Measurements from ENCODE around the gene CDH23.

CDH23 gene

DNA sequence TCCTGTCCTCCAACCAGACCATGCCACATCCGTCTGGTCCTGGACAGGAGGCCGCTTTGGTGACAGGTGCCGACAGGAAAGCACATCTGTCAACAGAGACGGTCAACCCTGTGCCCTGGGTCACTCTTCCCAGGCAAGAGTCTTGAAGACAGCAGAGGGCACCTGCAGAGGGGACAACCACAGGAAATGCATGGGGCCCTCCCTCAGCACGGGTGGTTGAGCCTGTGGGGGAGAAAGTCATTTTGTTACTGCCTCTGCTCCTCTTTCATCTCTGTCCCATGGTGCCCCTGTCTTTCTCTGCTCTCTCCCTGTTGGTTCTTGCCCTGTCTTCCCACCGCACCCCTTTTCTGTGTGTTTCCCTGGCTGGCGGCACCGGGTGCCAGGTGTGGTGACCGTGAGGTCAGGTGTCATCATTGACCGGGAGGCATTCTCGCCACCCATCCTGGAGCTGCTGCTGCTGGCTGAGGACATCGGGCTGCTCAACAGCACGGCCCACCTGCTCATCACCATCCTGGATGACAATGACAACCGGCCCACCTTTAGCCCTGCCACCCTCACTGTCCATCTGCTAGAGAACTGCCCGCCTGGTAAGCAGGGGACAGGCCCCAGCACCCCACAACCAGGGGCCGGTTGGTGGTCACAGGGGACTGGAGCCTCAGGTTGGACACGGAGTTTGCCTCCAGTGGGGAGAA, 394.2 kb downstream of the CDH23 start:
- no peak overlapping the region for H3K4me3 ChIP-seq (ENCODE audit: insufficient read length, low read depth)
- TF ChIP-seq YY1 (IDR thresholded peaks at IDR 0.05; ENCODE audit: insufficient read depth, insufficient read length) (no peak), SUZ12 (IDR thresholded peaks at IDR 0.05; ENCODE audit: extremely low read depth, insufficient read depth, insufficient read length) (no peak), ZNF274 (IDR thresholded peaks at IDR 0.05; ENCODE audit: low read depth, low read length) (no peak)
- no peaks in the 10 kb centered on the region for H3K36me3 ChIP-seq (ENCODE audit: insufficient read depth, insufficient read length, low read length)
- H3K27me3 ChIP-seq (ENCODE audit: insufficient read depth, insufficient read length): peaks cover 19% of the 10 kb centered on the region
- no peaks in the 10 kb centered on the region for H3K4me1 ChIP-seq (ENCODE audit: insufficient read depth, insufficient read length)
- H3K9me3 ChIP-seq (ENCODE audit: insufficient read depth, low read length): no peaks in the 10 kb centered on the region
- no peak for DNase-seq (ENCODE audit: low read depth, low spot score)
- no peak overlapping the region for H3K9ac ChIP-seq (ENCODE audit: insufficient read length, low read depth)

GRCh38 chr10:71795248-71795647, 398.5 kb downstream of the CDH23 start:
- Histone ChIP-seq H3K4me1 (ENCODE audit: insufficient read depth, insufficient read length) (no peaks in the 10 kb centered on the region), H3K9me3 (ENCODE audit: insufficient read depth, low read length) (no peaks in the 10 kb centered on the region), H3K9ac (ENCODE audit: insufficient read length, low read depth) (no peak overlapping the region), H3K4me3 (ENCODE audit: insufficient read length, low read depth) (no peak overlapping the region), H3K27me3 (ENCODE audit: insufficient read depth, insufficient read length) (peaks cover 19% of the 10 kb centered on the region), H3K36me3 (ENCODE audit: insufficient read depth, insufficient read length, low read length) (no peaks in the 10 kb centered on the region)
- no peak for DNase-seq (ENCODE audit: low read depth, low spot score)
- TF ChIP-seq YY1 (IDR thresholded peaks at IDR 0.05; ENCODE audit: insufficient read depth, insufficient read length) (no peak), ZNF274 (IDR thresholded peaks at IDR 0.05; ENCODE audit: low read depth, low read length) (no peak), SUZ12 (IDR thresholded peaks at IDR 0.05; ENCODE audit: extremely low read depth, insufficient read depth, insufficient read length) (no peak)

DNA sequence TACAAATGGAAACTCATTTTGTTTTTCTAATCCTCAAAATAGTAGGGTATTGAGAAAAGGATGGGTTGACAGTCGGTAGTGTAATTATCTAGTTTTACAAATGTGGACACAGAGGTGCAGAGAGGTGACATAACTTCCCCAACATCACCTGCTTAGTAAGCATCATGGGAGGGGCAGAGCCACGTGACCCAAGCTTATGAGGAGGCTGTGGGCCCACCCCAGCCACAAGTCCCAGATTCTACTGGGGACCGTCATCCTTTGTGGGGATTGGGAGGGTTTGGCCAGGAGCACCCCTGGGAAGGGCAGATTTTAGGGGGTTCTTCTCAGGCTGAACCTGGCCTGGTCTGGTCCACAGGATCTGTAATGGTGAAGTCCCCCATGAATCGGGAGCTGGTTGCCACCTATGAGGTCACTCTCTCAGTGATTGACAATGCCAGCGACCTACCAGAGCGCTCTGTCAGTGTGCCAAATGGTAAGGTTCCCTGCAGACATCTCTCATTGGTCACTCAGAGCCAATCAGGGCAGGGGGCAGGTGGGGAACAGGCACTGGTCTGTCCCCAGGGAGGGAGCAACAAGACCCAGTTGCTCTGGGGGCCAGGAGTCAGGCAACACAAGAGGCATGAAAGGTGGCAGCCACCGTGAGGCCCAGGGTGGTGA, 400.2 kb downstream of the CDH23 start:
- TF ChIP-seq ZNF274 (IDR thresholded peaks at IDR 0.05; ENCODE audit: low read depth, low read length) (no peak), SUZ12 (IDR thresholded peaks at IDR 0.05; ENCODE audit: extremely low read depth, insufficient read depth, insufficient read length) (no peak), YY1 (IDR thresholded peaks at IDR 0.05; ENCODE audit: insufficient read depth, insufficient read length) (no peak)
- DNase-seq (ENCODE audit: low read depth, low spot score): no peak
- no peak overlapping the region for H3K4me3 ChIP-seq (ENCODE audit: insufficient read length, low read depth)
- no peak overlapping the region for H3K9ac ChIP-seq (ENCODE audit: insufficient read length, low read depth)
- peaks cover 19% of the 10 kb centered on the region for H3K27me3 ChIP-seq (ENCODE audit: insufficient read depth, insufficient read length)
- H3K9me3 ChIP-seq (ENCODE audit: insufficient read depth, low read length): no peaks in the 10 kb centered on the region
- H3K4me1 ChIP-seq (ENCODE audit: insufficient read depth, insufficient read length): no peaks in the 10 kb centered on the region
- no peaks in the 10 kb centered on the region for H3K36me3 ChIP-seq (ENCODE audit: insufficient read depth, insufficient read length, low read length)

DNA sequence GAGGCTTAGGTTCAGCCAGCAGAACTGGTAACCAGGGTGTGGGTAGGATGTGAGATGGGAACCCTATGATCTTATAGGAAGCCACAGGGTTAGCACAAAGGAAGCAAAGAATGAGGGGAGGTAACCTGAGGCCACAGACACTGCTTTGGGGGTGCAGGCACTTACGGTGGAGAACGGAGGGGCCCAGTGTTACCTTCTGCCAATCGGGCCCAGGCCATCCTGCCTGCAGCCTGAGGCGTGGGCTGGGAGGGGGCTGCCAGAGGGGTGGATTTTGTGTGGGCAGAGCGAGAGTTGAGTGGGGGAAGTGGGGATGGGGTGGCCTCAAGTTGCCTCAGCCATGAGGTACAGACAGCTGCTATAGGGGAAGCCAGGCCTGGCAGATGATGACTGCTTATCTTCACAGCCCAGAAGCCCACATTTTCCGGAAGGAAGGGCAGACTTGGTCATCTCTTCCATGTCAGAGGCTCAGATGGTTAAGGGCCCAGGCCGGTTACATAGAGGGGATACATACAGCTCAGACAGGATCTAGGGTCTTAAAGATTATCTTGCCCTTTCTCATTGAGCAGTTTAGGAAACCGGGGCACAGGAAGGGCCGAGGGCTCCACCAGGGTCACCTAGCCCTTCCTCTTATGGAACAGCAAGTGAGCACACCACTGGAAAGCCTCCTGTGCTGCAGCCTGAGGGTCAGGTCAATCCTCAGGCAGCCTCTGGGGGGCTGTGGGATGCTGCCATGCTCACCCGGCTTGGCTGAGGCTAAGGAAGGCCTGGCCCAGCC, 401.0 kb downstream of the CDH23 start:
- Histone ChIP-seq H3K36me3 (ENCODE audit: insufficient read depth, insufficient read length, low read length) (no peaks in the 10 kb centered on the region), H3K9me3 (ENCODE audit: insufficient read depth, low read length) (no peaks in the 10 kb centered on the region), H3K4me3 (ENCODE audit: insufficient read length, low read depth) (no peak overlapping the region), H3K27me3 (ENCODE audit: insufficient read depth, insufficient read length) (peaks cover 19% of the 10 kb centered on the region), H3K9ac (ENCODE audit: insufficient read length, low read depth) (no peak overlapping the region), H3K4me1 (ENCODE audit: insufficient read depth, insufficient read length) (no peaks in the 10 kb centered on the region)
- no peak for DNase-seq (ENCODE audit: low read depth, low spot score)
- TF ChIP-seq YY1 (IDR thresholded peaks at IDR 0.05; ENCODE audit: insufficient read depth, insufficient read length): no peak
- no peak for TF ChIP-seq SUZ12 (IDR thresholded peaks at IDR 0.05; ENCODE audit: extremely low read depth, insufficient read depth, insufficient read length)
- no peak for TF ChIP-seq ZNF274 (IDR thresholded peaks at IDR 0.05; ENCODE audit: low read depth, low read length)

- no peak for TF ChIP-seq ZNF274 (IDR thresholded peaks at IDR 0.05; ENCODE audit: low read depth, low read length)
- TF ChIP-seq YY1 (IDR thresholded peaks at IDR 0.05; ENCODE audit: insufficient read depth, insufficient read length): no peak
- no peak for TF ChIP-seq SUZ12 (IDR thresholded peaks at IDR 0.05; ENCODE audit: extremely low read depth, insufficient read depth, insufficient read length)
- H3K27me3 ChIP-seq (ENCODE audit: insufficient read depth, insufficient read length): peaks cover 14% of the 10 kb centered on the region
- H3K9me3 ChIP-seq (ENCODE audit: insufficient read depth, low read length): no peaks in the 10 kb centered on the region
- no peak overlapping the region for H3K4me3 ChIP-seq (ENCODE audit: insufficient read length, low read depth)
- H3K9ac ChIP-seq (ENCODE audit: insufficient read length, low read depth): no peak overlapping the region
- no peaks in the 10 kb centered on the region for H3K36me3 ChIP-seq (ENCODE audit: insufficient read depth, insufficient read length, low read length)
- no peaks in the 10 kb centered on the region for H3K4me1 ChIP-seq (ENCODE audit: insufficient read depth, insufficient read length)
- no peak for DNase-seq (ENCODE audit: low read depth, low spot score)
Observed at GRCh38 chr10:71798308-71798624, 401.5 kb downstream of the CDH23 start.

GRCh38 chr10:71799112-71799511, 402.4 kb downstream of the CDH23 start:
- Histone ChIP-seq H3K4me1 (ENCODE audit: insufficient read depth, insufficient read length) (no peaks in the 10 kb centered on the region), H3K9ac (ENCODE audit: insufficient read length, low read depth) (no peak overlapping the region), H3K27me3 (ENCODE audit: insufficient read depth, insufficient read length) (peaks cover 9% of the 10 kb centered on the region), H3K4me3 (ENCODE audit: insufficient read length, low read depth) (no peak overlapping the region), H3K36me3 (ENCODE audit: insufficient read depth, insufficient read length, low read length) (no peaks in the 10 kb centered on the region), H3K9me3 (ENCODE audit: insufficient read depth, low read length) (no peaks in the 10 kb centered on the region)
- DNase-seq (ENCODE audit: low read depth, low spot score): no peak
- no peak for TF ChIP-seq ZNF274 (IDR thresholded peaks at IDR 0.05; ENCODE audit: low read depth, low read length)
- TF ChIP-seq YY1 (IDR thresholded peaks at IDR 0.05; ENCODE audit: insufficient read depth, insufficient read length): no peak
- TF ChIP-seq SUZ12 (IDR thresholded peaks at IDR 0.05; ENCODE audit: extremely low read depth, insufficient read depth, insufficient read length): no peak

Data from NT2/D1 (cell line).